Stimulated activated naive CD4-positive, alpha-beta T cell (primary cell): ENCODE data around the gene PARP8.
"Not testable (repeated sequence)": the region's sequence is repeated elsewhere in the genome, so short reads cannot be mapped to it uniquely, and the experiment has no call there.

Source experiments
- DNase-seq, 6 experiments: peaks; one replicate each; lab custom pipeline; 2025; lab: John Stamatoyannopoulos, UW

Gene PARP8

GRCh38 chr5:50774446-50775175 lies 108.2 kb downstream of the PARP8 start:
- not testable (repeated sequence) for DNase-seq

GRCh38 chr5:50786073-50786472 lies 119.6 kb downstream of the PARP8 start:
- DNase-seq, result no peak

- no peak for DNase-seq
Measured at GRCh38 chr5:50791813-50792212, 125.4 kb downstream of the PARP8 start.

GRCh38 chr5:50792843-50793242 lies 126.4 kb downstream of the PARP8 start:
- no peak for DNase-seq

GRCh38 chr5:50794812-50795211 lies 128.4 kb downstream of the PARP8 start:
- no peak for DNase-seq

GRCh38 chr5:50798002-50798401 lies 131.6 kb downstream of the PARP8 start:
- DNase-seq, result no peak

GRCh38 chr5:50799596-50799995 lies 133.2 kb downstream of the PARP8 start:
- DNase-seq, result no peak

- no peak for DNase-seq
Measured at GRCh38 chr5:50800410-50800809, 134.0 kb downstream of the PARP8 start.

GRCh38 chr5:50807661-50808060 lies 141.2 kb downstream of the PARP8 start:
- no peak for DNase-seq

GRCh38 chr5:50808406-50808805 lies 142.0 kb downstream of the PARP8 start:
- DNase-seq, result no peak

- not testable (repeated sequence) for DNase-seq
Measured at GRCh38 chr5:50811746-50812145, 145.3 kb downstream of the PARP8 start.

GRCh38 chr5:50813691-50814090 lies 147.3 kb downstream of the PARP8 start:
- DNase-seq, result no peak

- DNase-seq, result no peak
Measured at GRCh38 chr5:50814556-50814955, 148.1 kb downstream of the PARP8 start.

- DNase-seq, result no peak
Measured at GRCh38 chr5:50822046-50822445, 155.6 kb downstream of the PARP8 start.

GRCh38 chr5:50822761-50823160 lies 156.3 kb downstream of the PARP8 start:
- DNase-seq, result no peak

GRCh38 chr5:50823568-50823967 lies 157.1 kb downstream of the PARP8 start:
- no peak for DNase-seq

GRCh38 chr5:50824109-50824508 lies 157.7 kb downstream of the PARP8 start:
- DNase-seq, result no peak

- DNase-seq, result no peak
Measured at GRCh38 chr5:50827516-50828247, 161.2 kb downstream of the PARP8 start.

GRCh38 chr5:50829023-50829422 lies 162.6 kb downstream of the PARP8 start:
- DNase-seq, result no peak

- DNase-seq, result no peak
Measured at GRCh38 chr5:50832657-50833284, 166.3 kb downstream of the PARP8 start.

- DNase-seq, result no peak
Measured at GRCh38 chr5:50836356-50836755, 169.9 kb downstream of the PARP8 start.

- no peak for DNase-seq
Measured at GRCh38 chr5:50839472-50839871, 173.0 kb downstream of the PARP8 start.

GRCh38 chr5:50843091-50843490 lies 176.7 kb downstream of the PARP8 start:
- DNase-seq, result no peak
